ENCODE data around the gene MYBPH.

MYBPH gene

DNA sequence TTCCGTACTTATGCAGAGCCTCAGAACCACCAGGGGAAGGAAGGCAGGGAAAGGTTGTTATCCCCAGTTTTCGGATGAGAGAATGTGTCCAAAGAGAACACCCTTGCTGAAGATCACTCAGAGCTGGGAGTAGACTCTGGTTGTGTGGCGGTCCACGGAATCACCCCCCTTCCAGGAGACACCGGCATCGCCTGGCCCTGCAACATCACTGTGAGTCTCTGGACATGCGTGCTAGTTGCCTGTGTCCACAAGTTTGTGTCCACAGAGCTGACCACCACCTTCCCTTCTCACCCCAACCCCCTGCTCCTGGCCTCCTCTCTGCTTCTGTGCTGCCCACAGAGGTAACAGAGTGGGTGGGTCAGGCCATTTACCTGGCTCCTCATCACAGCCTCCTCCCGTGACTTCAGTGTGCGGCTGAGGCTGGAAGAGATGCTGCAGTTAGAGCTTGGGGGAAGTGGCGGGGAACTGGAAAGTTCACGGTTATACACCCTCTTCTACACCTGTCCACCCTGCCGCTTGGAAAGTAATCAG is 7.3 kb downstream of the MYBPH start:
- H3K4me3 ChIP-seq (ENCODE audit: low read depth, low read length), result no peak overlapping the region
- TF ChIP-seq CTCF (IDR thresholded peaks at IDR 0.05; ENCODE audit: control insufficient read depth, extremely low read depth, insufficient read depth), result no peak
- DNase-seq (ENCODE audit: low read depth), result no peak

- no peak overlapping the region for H3K4me3 ChIP-seq (ENCODE audit: low read depth, low read length)
- TF ChIP-seq CTCF (IDR thresholded peaks at IDR 0.05; ENCODE audit: control insufficient read depth, extremely low read depth, insufficient read depth), result no peak
- no peak for DNase-seq (ENCODE audit: low read depth)
These were observed 7.8 kb downstream of the MYBPH start for GRCh38 chr1:203167913-203168200.

- no peak for TF ChIP-seq CTCF (IDR thresholded peaks at IDR 0.05; ENCODE audit: control insufficient read depth, extremely low read depth, insufficient read depth)
- no peak overlapping the region for H3K4me3 ChIP-seq (ENCODE audit: low read depth, low read length)
- no peak for DNase-seq (ENCODE audit: low read depth)
These were observed 8.4 kb downstream of the MYBPH start for GRCh38 chr1:203167026-203167912.

DNA sequence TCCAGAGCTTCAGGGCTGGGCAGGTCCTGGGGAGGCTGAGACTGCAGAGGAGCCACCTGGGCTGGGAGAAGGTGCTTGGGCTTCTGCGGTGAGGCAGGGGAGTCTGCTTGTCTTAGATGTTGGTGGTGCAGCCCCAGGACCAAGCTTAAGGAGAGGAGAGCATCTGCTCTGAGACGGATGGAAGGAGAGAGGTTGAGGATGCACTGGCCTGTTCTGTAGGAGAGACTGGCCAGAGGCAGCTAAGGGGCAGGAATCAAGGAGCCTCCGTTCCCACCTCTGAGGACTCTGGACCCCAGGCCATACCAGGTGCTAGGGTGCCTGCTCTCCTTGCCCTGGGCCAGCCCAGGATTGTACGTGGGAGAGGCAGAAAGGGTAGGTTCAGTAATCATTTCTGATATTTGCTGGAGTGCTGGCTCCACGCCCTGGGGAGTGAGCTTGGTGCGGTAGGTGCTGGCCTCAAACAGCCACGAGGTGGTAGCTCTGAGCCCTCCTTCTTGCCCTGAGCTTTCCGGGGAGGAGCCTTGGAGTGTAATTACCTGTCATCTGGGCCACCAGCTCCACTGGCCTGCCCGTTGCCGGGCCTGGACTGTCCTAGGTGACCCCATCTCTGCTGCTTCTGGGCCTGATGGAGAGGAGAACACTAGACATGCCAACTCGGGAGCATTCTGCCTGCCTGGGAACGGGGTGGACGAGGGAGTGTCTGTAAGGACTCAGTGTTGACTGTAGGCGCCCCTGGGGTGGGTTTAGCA is 9.3 kb downstream of the MYBPH start:
- H3K4me3 ChIP-seq (ENCODE audit: low read depth, low read length), result no peak overlapping the region
- peak; percentile 6 for DNase-seq (ENCODE audit: low read depth)
- peak; percentile 50 for TF ChIP-seq CTCF (IDR thresholded peaks at IDR 0.05; ENCODE audit: control insufficient read depth, extremely low read depth, insufficient read depth)

- no peak overlapping the region for H3K4me3 ChIP-seq (ENCODE audit: low read depth, low read length)
- TF ChIP-seq CTCF (IDR thresholded peaks at IDR 0.05; ENCODE audit: control insufficient read depth, extremely low read depth, insufficient read depth), result no peak
- no peak for DNase-seq (ENCODE audit: low read depth)
These were observed 9.8 kb downstream of the MYBPH start for GRCh38 chr1:203165800-203166161.

GRCh38 chr1:203165101-203165799 is 10.4 kb downstream of the MYBPH start:
- DNase-seq (ENCODE audit: low read depth), result no peak
- TF ChIP-seq CTCF (IDR thresholded peaks at IDR 0.05; ENCODE audit: control insufficient read depth, extremely low read depth, insufficient read depth), result no peak
- no peak overlapping the region for H3K4me3 ChIP-seq (ENCODE audit: low read depth, low read length)

Measured in LNCaP clone FGC (cell line).